H1 (cell line): ENCODE data around the gene COPZ2. TPM values are rescaled to one million over a fixed set of nuclear protein-coding genes. Genes with fewer than 3 reads are reported as not detected.

ENCODE experiments used
- CTCF ChIA-PET: fragments of 300-600 bp; sonication (Branson Sonifier 250); formaldehyde crosslinking; loops from one replicate; lab custom pipeline; 2021; ENCODE audit not compliant: partially characterized antibody; lab: Charles Lee
- POLR2A ChIA-PET: fragments of 300-600 bp; sonication (Branson Sonifier 250); formaldehyde crosslinking; loops from one replicate; lab custom pipeline; 2021; ENCODE audit warnings: inconsistent platforms; ENCODE audit not compliant: partially characterized antibody; lab: Charles Lee
- DNase-seq, 2 experiments: peaks; one replicate each; pipeline versions ENCODE4 v3.0.0 to v3.0.0-alpha.2; 2010 to 2022; ENCODE audit warnings: low spot score in 2 of 2, low read depth in 1 of 2, mixed read lengths in 1 of 2
- FAIRE-seq: peaks from 2 replicates; lab custom pipeline; 2011; peaks lifted over from hg19 to GRCh38; lab: Jason Lieb, UNC
- H2AFZ ChIP-seq: 2 replicates; pipeline ENCODE4 v1.8.1; 2012; ENCODE audit warnings: low read length, inconsistent platforms
- H2AK5ac ChIP-seq: 2 replicates; pipeline ENCODE4 v1.6.1; 2013; ENCODE audit warnings: low read depth, low read length
- H2BK120ac ChIP-seq: replicated peaks from 2 replicates; pipeline ENCODE3; 2013; ENCODE audit warnings: low read depth, low read length, inconsistent platforms
- H2BK12ac ChIP-seq: 2 replicates; pipeline ENCODE4 v1.6.1; 2013; ENCODE audit warnings: low read depth, low read length
- H2BK15ac ChIP-seq: 2 replicates; pipeline ENCODE4 v1.6.1; 2013; ENCODE audit warnings: low read length
- H2BK20ac ChIP-seq: 2 replicates; pipeline ENCODE4 v1.6.1; 2013; ENCODE audit warnings: low read length
- H2BK5ac ChIP-seq: 2 replicates; pipeline ENCODE4 v1.6.1; 2013; ENCODE audit warnings: low read depth, low read length
- H3K14ac ChIP-seq: 2 replicates; pipeline ENCODE4 v1.6.1; 2013; ENCODE audit warnings: inconsistent platforms; ENCODE audit not compliant: insufficient read length
- H3K18ac ChIP-seq: 2 replicates; pipeline ENCODE4 v1.6.1; 2013; ENCODE audit warnings: low read length; ENCODE audit errors: extremely low read depth
- H3K23ac ChIP-seq: 2 replicates; pipeline ENCODE4 v1.6.1; 2013; ENCODE audit warnings: inconsistent platforms; ENCODE audit not compliant: insufficient read length
- H3K23me2 ChIP-seq: 2 replicates; pipeline ENCODE4 v1.6.1; 2013; ENCODE audit warnings: low read depth, low read length
- H3K27ac ChIP-seq: 2 replicates; pipeline ENCODE4 v1.6.1; 2011; ENCODE audit warnings: low read depth, low read length, inconsistent platforms
- H3K27me3 ChIP-seq, 4 experiments: replicated peaks in 1 of 4; 1 replicate in 1 of 4; 2 replicates in 3 of 4; pipeline versions ENCODE4 v1.6.1 to v1.8.1; 2011 to 2013; ENCODE audit warnings: low read length in 3 of 4, mild to moderate bottlenecking in 3 of 4, inconsistent platforms in 2 of 4, mixed read lengths in 2 of 4, moderate library complexity in 1 of 4; ENCODE audit not compliant: control insufficient read depth in 3 of 4, insufficient read depth in 3 of 4; ENCODE audit errors: extremely low read depth in 1 of 4
- H3K36me3 ChIP-seq, 4 experiments: 2 replicates each; pipeline versions ENCODE4 v1.6.1 to v1.8.1; 2011 to 2013; ENCODE audit warnings: mild to moderate bottlenecking in 4 of 4, low read length in 3 of 4, moderate library complexity in 2 of 4, control low read depth in 1 of 4, inconsistent platforms in 1 of 4; ENCODE audit not compliant: insufficient read depth in 4 of 4, control insufficient read depth in 2 of 4
- H3K4ac ChIP-seq: replicated peaks from 2 replicates; pipeline ENCODE3; 2013; ENCODE audit warnings: low read length, low read depth, mixed read lengths, inconsistent platforms; ENCODE audit not compliant: insufficient read length
- H3K4me1 ChIP-seq, 4 experiments: replicated peaks in 1 of 4; 1 replicate in 1 of 4; 2 replicates in 3 of 4; pipeline versions ENCODE4 v1.6.1 to v1.8.1; 2011 to 2013; ENCODE audit warnings: low read length in 3 of 4, inconsistent platforms in 2 of 4, mixed read lengths in 1 of 4; ENCODE audit not compliant: insufficient read depth in 4 of 4, control insufficient read depth in 3 of 4
- H3K4me2 ChIP-seq, 2 experiments: 2 replicates each; pipeline versions ENCODE4 v1.6.1 to v1.8.1; 2011 to 2013; ENCODE audit warnings: low read depth in 2 of 2, low read length in 2 of 2, control low read depth in 1 of 2, inconsistent platforms in 1 of 2, mild to moderate bottlenecking in 1 of 2; ENCODE audit not compliant: insufficient read depth in 1 of 2
- H3K4me3 ChIP-seq, 4 experiments: fragments of 200-600, 300-600 bp in 1 of 4; sonication (generic), shearing (Covaris generic), sonication (Bioruptor Twin) in 1 of 4; 2 replicates each; pipeline versions ENCODE4 v1.5.1 to v1.8.1; 2011 to 2016; ENCODE audit warnings: low read length in 4 of 4, low read depth in 3 of 4, control low read depth in 2 of 4, inconsistent platforms in 2 of 4, mild to moderate bottlenecking in 2 of 4, mixed read lengths in 1 of 4, moderate library complexity in 1 of 4; ENCODE audit not compliant: insufficient read depth in 2 of 4; ENCODE audit errors: extremely low read depth in 1 of 4
- H3K56ac ChIP-seq: replicated peaks from 2 replicates; pipeline ENCODE3; 2013; ENCODE audit warnings: low read depth, mild to moderate bottlenecking, mixed read lengths, low read length, inconsistent platforms; ENCODE audit not compliant: insufficient read length
- H3K79me1 ChIP-seq: 2 replicates; pipeline ENCODE4 v1.6.1; 2013; ENCODE audit warnings: low read depth, low read length, control low read depth
- H3K79me2 ChIP-seq, 2 experiments: 2 replicates each; pipeline versions ENCODE4 v1.6.1 to v1.8.1; 2012 to 2013; ENCODE audit warnings: low read length in 2 of 2, mild to moderate bottlenecking in 2 of 2, inconsistent platforms in 1 of 2; ENCODE audit not compliant: insufficient read depth in 2 of 2, control insufficient read depth in 1 of 2
- H3K9ac ChIP-seq, 4 experiments: replicated peaks in 1 of 4; 1 replicate in 1 of 4; 2 replicates in 3 of 4; pipeline versions ENCODE4 v1.6.1 to v1.8.1; 2011 to 2013; ENCODE audit warnings: low read depth in 3 of 4, low read length in 3 of 4, control low read depth in 2 of 4, mild to moderate bottlenecking in 2 of 4, moderate library complexity in 2 of 4, inconsistent platforms in 1 of 4; ENCODE audit errors: extremely low read depth in 1 of 4
- H3K9me3 ChIP-seq, 2 experiments: 2 replicates each; pipeline versions ENCODE4 v1.6.1 to v1.8.1; 2012 to 2013; ENCODE audit warnings: mild to moderate bottlenecking in 2 of 2, moderate library complexity in 2 of 2, control low read depth in 1 of 2, inconsistent platforms in 1 of 2, low read depth in 1 of 2, low read length in 1 of 2, mixed read lengths in 1 of 2; ENCODE audit not compliant: insufficient read depth in 2 of 2
- H4K20me1 ChIP-seq, 2 experiments: replicated peaks in 1 of 2; 2 replicates each; pipeline versions ENCODE3 to v1.8.1; 2011 to 2013; ENCODE audit warnings: inconsistent platforms in 2 of 2, low read length in 2 of 2, mild to moderate bottlenecking in 1 of 2; ENCODE audit not compliant: insufficient read depth in 2 of 2, control insufficient read depth in 1 of 2
- H4K5ac ChIP-seq: 2 replicates; pipeline ENCODE4 v1.6.1; 2013; ENCODE audit warnings: low read length, low read depth, mixed read lengths, inconsistent platforms; ENCODE audit not compliant: insufficient read length
- H4K8ac ChIP-seq: 2 replicates; pipeline ENCODE4 v1.8.0; 2013; ENCODE audit warnings: mild to moderate bottlenecking, moderate library complexity, low read length, inconsistent platforms; ENCODE audit not compliant: insufficient read depth; ENCODE audit errors: extremely low read depth
- H4K91ac ChIP-seq: replicated peaks from 2 replicates; pipeline ENCODE3; 2013; ENCODE audit warnings: low read length, mixed read lengths, inconsistent platforms; ENCODE audit not compliant: insufficient read length
- ATF2 ChIP-seq: IDR thresholded peaks from 2 replicates; pipeline ENCODE4 v1.6.1; 2012; ENCODE audit warnings: low read length, inconsistent platforms
- EZH2 ChIP-seq: fragments of 200-600 bp; sonication (generic); IDR thresholded peaks from 2 replicates; pipeline ENCODE4 v1.7.1; 2012; ENCODE audit warnings: low read depth, mild to moderate bottlenecking, moderate library complexity, low read length, inconsistent platforms; ENCODE audit not compliant: severe bottlenecking
- KDM4A ChIP-seq: IDR thresholded peaks from one replicate; pipeline ENCODE4 v1.7.1; 2012; ENCODE audit warnings: low read depth, mild to moderate bottlenecking, moderate library complexity, low read length, inconsistent platforms; ENCODE audit not compliant: severe bottlenecking
- WGBS, 2 experiments: shearing (Covaris generic) in 1 of 2; methylation state at CpG; one replicate each; pipeline versions ENCODE4 v1.1.6 to v1.1.7; 2013 to 2015; ENCODE audit warnings: low lambda C conversion rate in 2 of 2, mixed read lengths in 2 of 2, inconsistent platforms in 1 of 2, low coverage in 1 of 2, missing lambda C conversion rate in 1 of 2; ENCODE audit not compliant: insufficient replicate concordance in 2 of 2, insufficient coverage in 1 of 2, insufficient read length in 1 of 2; ENCODE audit errors: extremely low coverage in 1 of 2, missing lambda C conversion rate in 1 of 2; 5-methylcytosine and 5-hydroxymethylcytosine counted together
- polyA plus RNA-seq, 7 experiments: library from polyadenylated mRNA; depleted of rRNA in 3 of 7; stranded (reverse) in 5 of 7; unstranded in 2 of 7; fragments of >200 nt in 5 of 7; fragments of 200-250 nt in 2 of 7; gene quantifications; 1 replicate in 5 of 7; 2 replicates in 1 of 7; 4 replicates in 1 of 7; pipeline versions ENCODE4 v1.2.1 to v1.2.3, GENCODE V29; 2011 to 2013; ENCODE audit warnings: missing spikeins in 2 of 7, mixed read lengths in 2 of 7
- total RNA-seq: library from RNA; stranded (reverse); fragmentation: NEBNext Ultra II Directional; extraction: Animal tissue kit (Norgen Biotek cat#: 25700); gene quantifications from 2 replicates; pipeline ENCODE4 v1.2.1, GENCODE V29; 2021

The COPZ2 gene
- total and polyA plus RNA-seq, 2 of the 8 experiments (the other 6 are each of a cell fraction or from before 2014, with no cell fraction given), result 0.24 TPM; not detected in 1

GRCh38 chr17:48037838-48038323 lies 284 bp upstream of the COPZ2 start:
- Histone ChIP-seq H3K4me2 (peak overlapping the region; percentile 71 to 72), H2BK5ac (no peak overlapping the region), H2BK15ac (no peak overlapping the region; the same call in 1 of the 2 replicates), H3K27me3 (peaks cover 6 to 27% (median 20%) of the 10 kb centered on the region in 4 experiments), H4K91ac (no peak overlapping the region), H3K9me3 (no peaks in the 10 kb centered on the region), H4K20me1 (peaks cover 0 to 5% of the 10 kb centered on the region in 2 experiments), H3K23ac (no peak overlapping the region), H3K79me2 (no peaks in the 10 kb centered on the region), H2AK5ac (no peak overlapping the region), H2BK20ac (no peak overlapping the region), H4K8ac (no peak overlapping the region), H2BK120ac (no peak overlapping the region), H3K18ac (no peak overlapping the region), H3K4me1 (peaks cover 2 to 7% (median 4%) of the 10 kb centered on the region in 4 experiments; a peak in 5 of 7 replicates), H3K79me1 (no peaks in the 10 kb centered on the region), H3K36me3 (no peaks in the 10 kb centered on the region), H3K9ac (no peak overlapping the region; a peak in 1 of 7 replicates), H3K27ac (no peak overlapping the region), H3K56ac (no peak overlapping the region), H4K5ac (no peak overlapping the region), H3K4ac (no peak overlapping the region), H3K4me3 (peak overlapping the region; percentile 21 to 54 (median 30); a peak in 5 of 8 replicates), H2AFZ (peak overlapping the region; percentile 92), H2BK12ac (peak overlapping the region; percentile 50; the same call in 1 of the 2 replicates), H3K23me2 (peaks cover 4% of the 10 kb centered on the region; the same call in 1 of the 2 replicates), H3K14ac (no peak overlapping the region)
- peak in 1 of 2 experiments; percentile 59 for DNase-seq
- TF ChIP-seq KDM4A, result no peak
- peak; percentile 13 for TF ChIP-seq EZH2
- no peak for TF ChIP-seq ATF2
- no peak for FAIRE-seq
- 24% methylated on average over 7 of the region's 19 CpGs; no CpG with 5 or more reads in 1 of the 2 experiments for WGBS, 2 experiments
- ChIA-PET CTCF (interaction anchor here (0.7 to 6.5 kb wide), 5 partner anchors 10 to 41 kb away, joined by 3 to 37 read pairs (median 8); partner anchors contain the start of gene NFE2L1), POLR2A (interaction anchor here (28.1 kb wide), 1 partner anchor 24 kb away, joined by 1227 read pairs; the partner anchor contains the start of gene NFE2L1)
